Hepatocyte (in vitro differentiated cells): ENCODE measurements around the gene PRR29.

Experiments used
- EZH2phosphoT487 ChIP-seq: fragments of 200-600 bp; sonication (generic); IDR thresholded peaks from one replicate; pipeline ENCODE4 v1.6.1; 2018; ENCODE audit warnings: antibody characterized with exemption, mild to moderate bottlenecking, low read depth, moderate library complexity; ENCODE audit not compliant: unreplicated experiment, severe bottlenecking
- TF ChIP-seq, protein P1 (sequence below): fragments of 200-600 bp; sonication (generic); IDR thresholded peaks from 2 replicates; pipeline ENCODE4 v1.5.1; 2016; ENCODE audit warnings: antibody characterized with exemption, mild to moderate bottlenecking; ENCODE audit not compliant: poor library complexity

DNA sequence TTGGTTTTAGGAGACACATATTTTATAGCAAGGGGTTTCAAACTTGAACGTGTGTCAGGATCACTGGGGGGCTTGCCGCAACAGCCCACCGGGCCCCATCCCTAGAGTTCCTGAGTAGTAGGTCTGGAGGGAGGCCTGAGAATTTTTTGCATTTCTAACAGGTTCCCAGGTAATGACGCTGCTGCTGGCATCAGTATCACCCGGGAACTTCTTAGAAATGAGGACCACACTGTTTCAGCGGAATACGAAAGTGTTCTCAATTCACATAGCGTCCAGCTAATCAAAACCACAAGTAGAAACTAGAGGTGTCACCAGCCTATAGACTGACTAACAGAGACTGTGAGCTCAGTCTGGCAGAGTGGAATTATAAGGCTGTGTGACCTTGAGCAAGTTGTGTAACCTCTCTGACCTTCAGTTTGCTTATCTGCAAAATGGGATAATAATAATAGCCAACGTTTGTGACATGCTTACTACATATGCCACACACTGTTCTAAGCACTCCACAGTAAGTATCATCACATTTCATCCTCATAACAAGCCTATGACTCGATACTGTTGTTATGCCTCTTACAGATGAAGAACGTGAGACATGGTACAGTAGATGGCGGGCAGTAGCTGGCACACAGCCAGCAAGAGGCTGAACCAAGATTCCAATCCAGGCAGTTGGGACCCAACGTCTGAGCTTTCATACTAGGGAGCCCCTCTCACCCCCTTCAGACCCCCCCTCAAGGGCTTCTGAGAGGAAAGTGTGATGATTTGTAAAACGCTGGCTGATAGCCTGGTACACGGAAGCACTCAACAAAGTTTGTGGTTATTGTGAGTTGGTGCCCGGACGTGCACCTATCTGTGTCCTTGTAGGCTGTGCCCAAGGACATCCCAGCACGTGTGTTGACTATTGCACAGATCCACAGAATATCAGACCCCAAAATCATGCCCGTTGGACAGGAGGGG lies 26.9 kb downstream of the PRR29 start:
- TF ChIP-seq, protein P1, sequence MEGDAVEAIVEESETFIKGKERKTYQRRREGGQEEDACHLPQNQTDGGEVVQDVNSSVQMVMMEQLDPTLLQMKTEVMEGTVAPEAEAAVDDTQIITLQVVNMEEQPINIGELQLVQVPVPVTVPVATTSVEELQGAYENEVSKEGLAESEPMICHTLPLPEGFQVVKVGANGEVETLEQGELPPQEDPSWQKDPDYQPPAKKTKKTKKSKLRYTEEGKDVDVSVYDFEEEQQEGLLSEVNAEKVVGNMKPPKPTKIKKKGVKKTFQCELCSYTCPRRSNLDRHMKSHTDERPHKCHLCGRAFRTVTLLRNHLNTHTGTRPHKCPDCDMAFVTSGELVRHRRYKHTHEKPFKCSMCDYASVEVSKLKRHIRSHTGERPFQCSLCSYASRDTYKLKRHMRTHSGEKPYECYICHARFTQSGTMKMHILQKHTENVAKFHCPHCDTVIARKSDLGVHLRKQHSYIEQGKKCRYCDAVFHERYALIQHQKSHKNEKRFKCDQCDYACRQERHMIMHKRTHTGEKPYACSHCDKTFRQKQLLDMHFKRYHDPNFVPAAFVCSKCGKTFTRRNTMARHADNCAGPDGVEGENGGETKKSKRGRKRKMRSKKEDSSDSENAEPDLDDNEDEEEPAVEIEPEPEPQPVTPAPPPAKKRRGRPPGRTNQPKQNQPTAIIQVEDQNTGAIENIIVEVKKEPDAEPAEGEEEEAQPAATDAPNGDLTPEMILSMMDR = no peak
- TF ChIP-seq EZH2phosphoT487 = no peak
